Lower leg skin (tissue), 3 donors: Measurements from ENCODE around the gene PPP1R15B.

Source experiments
- CTCF ChIP-seq, 3 donors: fragments of 450-650 bp; IDR thresholded peaks; one replicate each; pipeline ENCODE4 v1.5.1; 2016; ENCODE audit warnings: antibody characterized with exemption in 3 of 3, mild to moderate bottlenecking in 3 of 3, moderate library complexity in 2 of 3
- POLR2A ChIP-seq, 2 donors: fragments of 450-650 bp; IDR thresholded peaks; one replicate each; pipeline ENCODE4 v1.6.1; 2016 to 2017; ENCODE audit warnings: antibody characterized with exemption in 2 of 2, mild to moderate bottlenecking in 1 of 2, moderate library complexity in 1 of 2

GRCh38 chr1:204401730-204402129, 9.9 kb downstream of the PPP1R15B start:
- TF ChIP-seq CTCF (IDR thresholded peaks at IDR 0.05) (no peak), POLR2A (IDR thresholded peaks at IDR 0.05) (no peak)
